Measurements from ENCODE around the gene MARCHF5. TPM values are rescaled to one million over a fixed set of nuclear protein-coding genes. Genes with fewer than 3 reads are reported as not detected.

MARCHF5 gene
- total RNA-seq = 25.9 and 27.8 TPM in 2 replicates
- 11.4 TPM for total RNA-seq (2013)
- polyA plus RNA-seq = 7.2 and 13.4 TPM in 2 replicates
- polyA minus RNA-seq = 1.6 and 6.8 TPM in 2 replicates

- Histone ChIP-seq H3K9ac (ENCODE audit: low read length) (peak within 1 kb of the TSS; percentile 99), H3K4me1 (ENCODE audit: control insufficient read depth in 2 of 2, insufficient read depth in 2 of 2, low read length in 2 of 2) (peaks cover 9 to 20% of the 10 kb centered on the region in 2 donors), H3K27me3 (replicated peaks in 1 of 4; ENCODE audit: control extremely low read depth in 1 of 4, control insufficient read depth in 3 of 4, insufficient read depth in 4 of 4, low read length in 3 of 4) (no peaks in the 10 kb centered on the region), H4K20me1 (ENCODE audit: control insufficient read depth, insufficient read depth, low read length, poor library complexity, severe bottlenecking) (peaks cover 10% of the 10 kb centered on the region), H3K79me2 (ENCODE audit: control insufficient read depth, insufficient read depth, low read length) (peaks cover 82% of the 10 kb centered on the region), H2AFZ (ENCODE audit: insufficient read depth, low read depth, low read length, poor library complexity, severe bottlenecking) (peak within 1 kb of the TSS; percentile 100), H3K4me3 (ENCODE audit: control extremely low read depth in 1 of 5, extremely low read depth in 1 of 5, insufficient read depth in 1 of 5, low read depth in 2 of 5, low read length in 4 of 5) (peak within 1 kb of the TSS; percentile 57 to 99 (median 85)), H3K36me3 (replicated peaks in 1 of 2; ENCODE audit: control extremely low read depth in 1 of 2, control insufficient read depth in 1 of 2, extremely low read depth in 1 of 2, insufficient read depth in 2 of 2, low read length in 1 of 2) (peaks cover 3% of the 10 kb centered on the region in 2 experiments), H3K27ac (ENCODE audit: low read length in 2 of 2) (peak within 1 kb of the TSS; percentile 62 to 88), H3K9me3 (ENCODE audit: control extremely low read depth in 1 of 3, control insufficient read depth in 2 of 3, insufficient read depth in 1 of 3, low read length in 2 of 3) (no peaks in the 10 kb centered on the region), H3K4me2 (replicated peaks; ENCODE audit: low read depth, low read length, poor library complexity, severe bottlenecking) (peak within 1 kb of the TSS; percentile 98)
- WGBS (ENCODE audit: insufficient coverage) = under 1% methylated on average over 79 of the region's 79 CpGs
- POLR2A ChIA-PET = interaction anchor here (0.6 to 1.9 kb wide), 7 partner anchors 52 to 300 kb away, joined by 3 to 7 read pairs (median 4); partner anchors contain the start of gene IDE
- CTCF ChIA-PET = interaction anchor here (0.5 to 3.4 kb wide), 16 partner anchors 12 to 903 kb away, joined by 3 to 41 read pairs (median 4); partner anchors contain the start of genes BTAF1 and IDE
- Mint-ChIP-seq H3K27me3 (no peaks in the 10 kb centered on the region), H3K4me1 (peaks cover 29% of the 10 kb centered on the region), H3K9me3 (ENCODE audit: insufficient read depth) (no peaks in the 10 kb centered on the region), H3K27ac (peak within 1 kb of the TSS; percentile 91), H3K4me3 (peak within 1 kb of the TSS; percentile 95)
- intact Hi-C loops (cut with micrococcal nuclease) = loop anchor here (1.0 to 10.0 kb wide), 11 partner anchors 48 to 1411 kb away; partner anchors contain the start of genes BTAF1, CEP55, EXOC6 and FRA10AC1
- peak; percentile 97 for ATAC-seq (ENCODE audit: low read depth)
- TF ChIP-seq EZH2 (IDR thresholded peaks at IDR 0.05; ENCODE audit: borderline replicate concordance, insufficient read depth, low read depth, low read length, poor library complexity, severe bottlenecking) (no peak), CTCF (IDR thresholded peaks at IDR 0.05) (peak; percentile 68)
- peak; percentile 96 for DNase-seq
Observed at GRCh38 chr10:92290837-92291615, at the start of gene MARCHF5, which contains the start of gene CPEB3. TSS of gene MARCHF5 (plus strand) at chr10:92291167. CDS start at chr10:92291495, 328 bp downstream. TSS of gene CPEB3 (minus strand) at chr10:92291078. CDS start at chr10:92240350, 50,728 bp downstream.
